PC-3 (cell line): ENCODE measurements around the gene TAMM41. TPM values are rescaled to one million over a fixed set of nuclear protein-coding genes. Genes with fewer than 3 reads are reported as not detected.

ENCODE experiments used
- ATAC-seq: fragments of 200-7000 bp; cut with Tn5 transposase; 2 replicates; pipeline ENCODE4 v1.9.1; 2020; ENCODE audit warnings: mild to moderate bottlenecking, moderate library complexity
- BruUV-seq: library from RNA; stranded (reverse); fragments of 400-500 nt; replicated peaks from 2 replicates; lab custom pipeline; 2021; lab: Mats Ljungman, UMichigan
- CTCF ChIA-PET: fragments of 300-600 bp; sonication (Branson Sonifier 250); formaldehyde crosslinking; loops from one replicate; lab custom pipeline; 2022; ENCODE audit warnings: antibody characterized with exemption; lab: Charles Lee
- POLR2A ChIA-PET: fragments of 300-600 bp; sonication (Branson Sonifier 250); formaldehyde crosslinking; loops from one replicate; lab custom pipeline; 2022; ENCODE audit warnings: antibody characterized with exemption; ENCODE audit not compliant: unreplicated experiment; lab: Charles Lee
- DNase-seq: peaks from one replicate; pipeline ENCODE4 v3.0.0-alpha.2; 2015
- H2AFZ ChIP-seq: fragments of 300-600 bp; sonication (generic); 2 replicates; pipeline ENCODE4 v1.6.0; 2016; ENCODE audit warnings: antibody characterized with exemption, low read length
- H3F3A ChIP-seq: fragments of 300-600 bp; sonication (generic); one replicate; pipeline ENCODE4 v1.6.0; 2017; ENCODE audit warnings: antibody characterized with exemption, low read length, control low read depth, mild to moderate bottlenecking; ENCODE audit not compliant: unreplicated experiment
- H3K27ac ChIP-seq: fragments of 300-600 bp; sonication (generic); 2 replicates; pipeline ENCODE4 v1.5.1; 2016; ENCODE audit warnings: mild to moderate bottlenecking, low read length
- H3K27me3 ChIP-seq: fragments of 300-600 bp; sonication (generic); 2 replicates; pipeline ENCODE4 v1.6.1; 2016; ENCODE audit warnings: low read length, mixed read lengths
- H3K36me3 ChIP-seq: fragments of 300-600 bp; sonication (generic); 2 replicates; pipeline ENCODE4 v1.6.1; 2016; ENCODE audit warnings: low read depth, mixed run types, low read length, mixed read lengths
- H3K4me1 ChIP-seq: fragments of 300-600 bp; sonication (generic); 2 replicates; pipeline ENCODE4 v1.5.1; 2016; ENCODE audit warnings: low read length; ENCODE audit not compliant: insufficient read depth
- H3K4me2 ChIP-seq: fragments of 300-600 bp; sonication (generic); 2 replicates; pipeline ENCODE4 v1.6.0; 2016; ENCODE audit warnings: low read length
- H3K4me3 ChIP-seq: fragments of 300-600 bp; sonication (generic); 2 replicates; pipeline ENCODE4 v1.5.1; 2016; ENCODE audit warnings: mild to moderate bottlenecking, low read length, mixed read lengths
- H3K79me2 ChIP-seq: fragments of 300-600 bp; sonication (generic); 2 replicates; pipeline ENCODE4 v1.6.1; 2017; ENCODE audit warnings: low read length, mixed read lengths
- H3K9ac ChIP-seq: fragments of 300-600 bp; sonication (generic); 2 replicates; pipeline ENCODE4 v1.6.0; 2016; ENCODE audit warnings: mild to moderate bottlenecking, low read length
- H3K9me2 ChIP-seq: fragments of 300-600 bp; sonication (generic); replicated peaks from 2 replicates; pipeline ENCODE4 v1.6.1; 2016; ENCODE audit warnings: mixed run types, low read length, mixed read lengths
- H3K9me3 ChIP-seq: fragments of 300-600 bp; sonication (generic); 2 replicates; pipeline ENCODE4 v1.6.1; 2016; ENCODE audit warnings: low read length, mixed read lengths
- H4K20me1 ChIP-seq: fragments of 300-600 bp; sonication (generic); 2 replicates; pipeline ENCODE4 v1.6.1; 2016; ENCODE audit warnings: low read length, mixed read lengths
- CTCF ChIP-seq: fragments of 300-600 bp; sonication (generic); conservative IDR thresholded peaks from 2 replicates; pipeline ENCODE4 v1.5.1; 2017; ENCODE audit warnings: antibody characterized with exemption, low read depth, mild to moderate bottlenecking, low read length
- EZH2 ChIP-seq: fragments of 300-600 bp; sonication (generic); IDR thresholded peaks from one replicate; pipeline ENCODE4 v1.6.1; 2017; ENCODE audit warnings: antibody characterized with exemption, mild to moderate bottlenecking, low read length; ENCODE audit not compliant: unreplicated experiment
- EZH2phosphoT487 ChIP-seq: fragments of 300-600 bp; sonication (generic); IDR thresholded peaks from 2 replicates; pipeline ENCODE4 v1.6.1; 2018; ENCODE audit warnings: mild to moderate bottlenecking, antibody characterized with exemption, low read length, borderline replicate concordance
- intact Hi-C: fragments of 100-400 bp; cut with micrococcal nuclease; formaldehyde crosslinking; loops from 2 replicates; pipeline ENCODE4 v1.9.0; 2023
- total RNA-seq: library from RNA; depleted of rRNA; stranded (reverse); fragments of >200 nt; gene quantifications from 2 replicates; pipeline ENCODE4 v1.2.3, GENCODE V29; 2014

Gene TAMM41
- total RNA-seq, 1 experiment from 2014 or later = 10.5 TPM

- H2AFZ ChIP-seq = no peak overlapping the region
- no peaks in the 10 kb centered on the region for H3K4me1 ChIP-seq
- intact Hi-C loops = no loop called here
- H3K4me2 ChIP-seq = no peak overlapping the region
- BruUV-seq = no TSS peak
- no peak overlapping the region for H3K9ac ChIP-seq
- no peaks in the 10 kb centered on the region for H3K36me3 ChIP-seq
- no peaks in the 10 kb centered on the region for H4K20me1 ChIP-seq
- no peaks in the 10 kb centered on the region for H3K79me2 ChIP-seq
- no peak for ATAC-seq
- POLR2A ChIA-PET = no interaction called here
- CTCF ChIA-PET = no interaction called here
- no peaks in the 10 kb centered on the region for H3K9me2 ChIP-seq
- no peak for TF ChIP-seq EZH2
- TF ChIP-seq CTCF = no peak
- TF ChIP-seq EZH2phosphoT487 = no peak
- no peaks in the 10 kb centered on the region for H3F3A ChIP-seq
- H3K27me3 ChIP-seq = no peaks in the 10 kb centered on the region
- H3K4me3 ChIP-seq = no peak overlapping the region
- H3K9me3 ChIP-seq = no peaks in the 10 kb centered on the region
- no peak overlapping the region for H3K27ac ChIP-seq
- no peak for DNase-seq
These were observed 67.1 kb downstream of the TAMM41 start for GRCh38 chr3:11779626-11780025.

DNA sequence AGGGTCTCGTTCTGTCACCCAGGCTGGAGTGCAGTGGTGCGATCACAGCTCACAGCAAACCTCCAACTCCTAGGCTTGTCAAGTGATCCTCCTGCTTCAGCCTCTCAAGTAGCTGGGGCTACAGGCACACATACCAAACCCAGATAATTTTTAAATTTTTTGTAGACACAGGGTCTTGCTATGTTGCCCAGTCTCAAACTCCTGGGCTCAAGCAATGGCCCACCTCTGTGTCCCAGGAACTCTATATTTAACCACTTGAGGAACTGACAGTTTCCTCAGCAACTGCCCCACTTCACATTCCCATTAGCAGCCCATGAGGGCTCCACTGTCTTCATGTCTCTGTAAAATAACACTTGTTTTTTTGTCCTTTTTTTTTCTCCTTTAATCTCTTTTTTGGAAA, 68.4 kb downstream of the TAMM41 start:
- H3K9me2 ChIP-seq = no peaks in the 10 kb centered on the region
- ChIA-PET POLR2A (no interaction called here), CTCF (no interaction called here)
- no peaks in the 10 kb centered on the region for H3K27me3 ChIP-seq
- no peak overlapping the region for H3K4me2 ChIP-seq
- no peak overlapping the region for H3K27ac ChIP-seq
- H3K36me3 ChIP-seq = no peaks in the 10 kb centered on the region
- intact Hi-C loops = no loop called here
- H3K4me3 ChIP-seq = no peak overlapping the region
- DNase-seq (no peak), ATAC-seq (no peak)
- no peaks in the 10 kb centered on the region for H4K20me1 ChIP-seq
- no peak overlapping the region for H3K9ac ChIP-seq
- H3F3A ChIP-seq = no peaks in the 10 kb centered on the region
- H3K79me2 ChIP-seq = no peaks in the 10 kb centered on the region
- H3K4me1 ChIP-seq = no peaks in the 10 kb centered on the region
- no peak overlapping the region for H2AFZ ChIP-seq
- no peaks in the 10 kb centered on the region for H3K9me3 ChIP-seq
- BruUV-seq = no TSS peak
- no peak for TF ChIP-seq CTCF
- no peak for TF ChIP-seq EZH2phosphoT487
- TF ChIP-seq EZH2 = no peak

- Histone ChIP-seq H3K9ac (no peak overlapping the region), H3K4me3 (no peak overlapping the region), H4K20me1 (no peaks in the 10 kb centered on the region), H3K79me2 (no peaks in the 10 kb centered on the region), H3K9me3 (no peaks in the 10 kb centered on the region), H3F3A (no peaks in the 10 kb centered on the region), H3K27me3 (no peaks in the 10 kb centered on the region), H3K27ac (no peak overlapping the region), H2AFZ (no peak overlapping the region), H3K4me2 (no peak overlapping the region), H3K4me1 (peaks cover 13% of the 10 kb centered on the region), H3K36me3 (no peaks in the 10 kb centered on the region), H3K9me2 (no peaks in the 10 kb centered on the region)
- POLR2A ChIA-PET = no interaction called here
- DNase-seq = no peak
- no peak for ATAC-seq
- intact Hi-C loops = no loop called here
- CTCF ChIA-PET = no interaction called here
- BruUV-seq = no TSS peak
- TF ChIP-seq EZH2 = no peak
- no peak for TF ChIP-seq CTCF
- TF ChIP-seq EZH2phosphoT487 = no peak
These were observed 70.3 kb downstream of the TAMM41 start for GRCh38 chr3:11776346-11776745.
